ENCODE measurements around the gene CTBP2.

The CTBP2 gene

DNA sequence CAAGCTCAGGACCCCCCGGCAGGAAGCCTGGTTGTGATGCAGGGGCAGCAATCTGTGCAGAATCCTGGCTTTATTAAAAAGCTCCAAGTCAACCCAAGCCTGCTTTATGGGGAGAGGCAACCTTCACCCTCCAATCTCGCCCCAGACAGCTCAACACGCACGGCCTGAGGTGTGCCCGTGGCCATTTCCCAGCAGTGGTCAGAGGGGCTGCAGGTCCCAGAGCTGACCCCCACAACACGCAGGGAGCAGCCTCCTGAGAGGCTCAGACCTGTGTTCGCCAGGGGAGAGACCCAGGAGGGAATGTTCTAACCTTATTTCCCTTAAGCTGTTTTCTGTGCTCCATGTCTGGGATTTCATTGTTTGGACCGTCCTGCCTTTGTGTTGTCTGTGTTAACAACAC, 108.2 kb downstream of the CTBP2 start:
- Histone ChIP-seq H3K9ac (ENCODE audit: low read depth in 1 of 2, low read length in 2 of 2) (no peak overlapping the region), H3K4me3 (ENCODE audit: low read length in 2 of 2) (no peak overlapping the region), H3K27ac (ENCODE audit: low read depth in 2 of 2, low read length in 2 of 2) (no peak overlapping the region)

GRCh38 chr10:125050383-125050782, 110.0 kb downstream of the CTBP2 start:
- no peak overlapping the region for H3K9ac ChIP-seq (ENCODE audit: low read depth in 1 of 2, low read length in 2 of 2)
- H3K27ac ChIP-seq (ENCODE audit: low read depth in 2 of 2, low read length in 2 of 2) = no peak overlapping the region
- H3K4me3 ChIP-seq (ENCODE audit: low read length in 2 of 2) = no peak overlapping the region
- H3K36me3 ChIP-seq (ENCODE audit: control insufficient read depth in 2 of 2, insufficient read depth in 2 of 2, low read length in 2 of 2) = peaks cover 3 to 6% of the 10 kb centered on the region in 2 donors
- peaks cover 14 to 16% of the 10 kb centered on the region in 2 donors for H3K4me1 ChIP-seq (ENCODE audit: control insufficient read depth in 2 of 2, insufficient read depth in 2 of 2, low read length in 2 of 2)
- H3K9me3 ChIP-seq (ENCODE audit: control insufficient read depth in 2 of 2, low read length in 2 of 2) = no peaks in the 10 kb centered on the region
- H3K27me3 ChIP-seq (ENCODE audit: control insufficient read depth in 2 of 2, insufficient read depth in 2 of 2, low read length in 2 of 2) = no peaks in the 10 kb centered on the region

More for the DNA sequence above, 108.2 kb downstream of the CTBP2 start:
- Histone ChIP-seq H3K27me3 (ENCODE audit: control insufficient read depth in 2 of 2, insufficient read depth in 2 of 2, low read length in 2 of 2) (no peaks in the 10 kb centered on the region), H3K4me1 (ENCODE audit: control insufficient read depth in 2 of 2, insufficient read depth in 2 of 2, low read length in 2 of 2) (peaks cover 22 to 24% of the 10 kb centered on the region in 2 donors), H3K9me3 (ENCODE audit: control insufficient read depth in 2 of 2, low read length in 2 of 2) (no peaks in the 10 kb centered on the region), H3K36me3 (ENCODE audit: control insufficient read depth in 2 of 2, insufficient read depth in 2 of 2, low read length in 2 of 2) (peaks cover 3 to 6% of the 10 kb centered on the region in 2 donors)

DNA sequence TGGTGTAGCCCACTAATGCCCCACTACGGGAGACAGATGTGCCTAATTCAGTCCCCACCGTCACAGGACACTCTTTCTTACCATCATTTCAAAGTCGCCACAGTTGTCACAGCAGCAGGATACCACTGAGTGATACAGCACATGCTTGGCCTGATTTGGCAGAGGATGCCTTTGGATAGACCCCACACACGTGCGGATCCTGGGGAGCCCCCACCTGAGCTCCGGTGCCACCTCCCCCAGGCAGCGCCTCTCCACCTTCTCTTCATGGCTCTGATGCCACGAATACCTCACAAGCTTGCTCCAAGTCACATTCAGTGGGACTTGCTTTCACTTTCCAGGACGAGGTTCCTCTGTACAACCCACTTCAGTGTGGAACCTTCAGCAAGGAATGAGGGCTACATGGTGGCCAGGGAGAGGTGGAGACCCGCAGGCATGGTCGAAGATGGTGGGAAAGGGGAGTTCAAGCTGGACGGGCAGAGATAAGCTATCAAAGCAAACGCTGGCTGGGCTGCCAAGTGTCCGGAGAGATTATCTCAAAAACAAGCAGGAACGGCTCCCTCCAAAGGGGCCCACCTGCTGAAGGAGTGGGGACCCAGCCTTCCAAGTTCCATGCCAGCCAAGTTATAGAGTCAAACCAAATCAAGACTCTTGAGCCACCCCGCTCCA, 111.0 kb downstream of the CTBP2 start:
- no peak overlapping the region for H3K27ac ChIP-seq (ENCODE audit: low read depth in 2 of 2, low read length in 2 of 2)
- H3K36me3 ChIP-seq (ENCODE audit: control insufficient read depth in 2 of 2, insufficient read depth in 2 of 2, low read length in 2 of 2) = peaks cover 3 to 6% of the 10 kb centered on the region in 2 donors
- H3K9ac ChIP-seq (ENCODE audit: low read depth in 1 of 2, low read length in 2 of 2) = no peak overlapping the region
- H3K9me3 ChIP-seq (ENCODE audit: control insufficient read depth in 2 of 2, low read length in 2 of 2) = no peaks in the 10 kb centered on the region
- no peak overlapping the region for H3K4me3 ChIP-seq (ENCODE audit: low read length in 2 of 2)
- H3K4me1 ChIP-seq (ENCODE audit: control insufficient read depth in 2 of 2, insufficient read depth in 2 of 2, low read length in 2 of 2) = peaks cover 13 to 16% of the 10 kb centered on the region in 2 donors
- no peaks in the 10 kb centered on the region for H3K27me3 ChIP-seq (ENCODE audit: control insufficient read depth in 2 of 2, insufficient read depth in 2 of 2, low read length in 2 of 2)

DNA sequence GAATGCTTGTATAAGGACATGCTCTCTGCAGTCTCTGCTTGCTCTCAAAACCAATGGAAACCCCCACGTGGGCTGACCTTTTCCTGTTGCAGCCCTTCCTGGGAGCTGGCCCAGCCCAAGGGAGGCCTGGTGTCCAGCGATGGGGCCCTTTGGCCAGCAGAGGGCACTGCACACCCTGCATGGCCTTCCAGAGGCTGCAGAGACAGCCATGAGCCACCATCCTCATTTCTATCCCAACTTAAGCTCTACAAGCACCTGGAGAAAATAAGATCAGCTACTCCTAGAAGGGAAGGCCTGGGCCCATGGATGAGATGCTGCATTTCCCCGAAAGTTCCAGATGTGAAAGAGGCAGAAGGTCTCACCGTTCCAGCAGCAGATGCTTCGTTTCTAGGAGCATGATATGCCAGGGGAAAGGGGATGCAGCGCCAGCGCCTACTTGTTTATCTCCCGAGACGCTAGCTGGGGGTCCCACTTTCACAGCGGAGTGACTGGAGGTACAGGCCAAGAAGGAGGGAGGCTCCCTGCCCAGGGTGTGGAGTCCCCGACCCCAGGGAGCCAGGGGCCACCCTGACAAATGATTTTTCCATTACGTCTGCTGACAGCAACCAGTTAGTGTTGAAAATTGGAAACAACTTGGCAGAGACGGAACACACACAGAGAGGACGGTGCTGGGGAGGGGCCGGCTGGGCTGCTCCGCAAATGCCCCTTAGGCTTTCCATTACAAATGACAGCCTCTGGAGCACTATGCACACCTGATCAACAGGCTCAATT, 112.1 kb downstream of the CTBP2 start:
- Histone ChIP-seq H3K9ac (ENCODE audit: low read depth in 1 of 2, low read length in 2 of 2) (peak overlapping the region in 1 of 2 donors; percentile 9), H3K4me3 (ENCODE audit: low read length in 2 of 2) (no peak overlapping the region), H3K9me3 (ENCODE audit: control insufficient read depth in 2 of 2, low read length in 2 of 2) (no peaks in the 10 kb centered on the region), H3K27me3 (ENCODE audit: control insufficient read depth in 2 of 2, insufficient read depth in 2 of 2, low read length in 2 of 2) (no peaks in the 10 kb centered on the region), H3K36me3 (ENCODE audit: control insufficient read depth in 2 of 2, insufficient read depth in 2 of 2, low read length in 2 of 2) (peaks cover 3 to 6% of the 10 kb centered on the region in 2 donors), H3K4me1 (ENCODE audit: control insufficient read depth in 2 of 2, insufficient read depth in 2 of 2, low read length in 2 of 2) (peaks cover 13 to 16% of the 10 kb centered on the region in 2 donors), H3K27ac (ENCODE audit: low read depth in 2 of 2, low read length in 2 of 2) (no peak overlapping the region)

GRCh38 chr10:125043841-125044658, 116.3 kb downstream of the CTBP2 start:
- no peaks in the 10 kb centered on the region for H3K27me3 ChIP-seq (ENCODE audit: control insufficient read depth in 2 of 2, insufficient read depth in 2 of 2, low read length in 2 of 2)
- H3K27ac ChIP-seq (ENCODE audit: low read depth in 2 of 2, low read length in 2 of 2) = no peak overlapping the region
- H3K4me1 ChIP-seq (ENCODE audit: control insufficient read depth in 2 of 2, insufficient read depth in 2 of 2, low read length in 2 of 2) = peaks cover 14 to 23% of the 10 kb centered on the region in 2 donors

GRCh38 chr10:125041856-125042506, 118.4 kb downstream of the CTBP2 start:
- no peak overlapping the region for H3K27ac ChIP-seq (ENCODE audit: low read depth in 2 of 2, low read length in 2 of 2)
- no peak overlapping the region for H3K4me3 ChIP-seq (ENCODE audit: low read length in 2 of 2)
- H3K9me3 ChIP-seq (ENCODE audit: control insufficient read depth in 2 of 2, low read length in 2 of 2) = no peaks in the 10 kb centered on the region
- peaks cover 0 to 2% of the 10 kb centered on the region in 2 donors for H3K36me3 ChIP-seq (ENCODE audit: control insufficient read depth in 2 of 2, insufficient read depth in 2 of 2, low read length in 2 of 2)
- peaks cover 13 to 26% of the 10 kb centered on the region in 2 donors for H3K4me1 ChIP-seq (ENCODE audit: control insufficient read depth in 2 of 2, insufficient read depth in 2 of 2, low read length in 2 of 2)
- no peaks in the 10 kb centered on the region for H3K27me3 ChIP-seq (ENCODE audit: control insufficient read depth in 2 of 2, insufficient read depth in 2 of 2, low read length in 2 of 2)
- no peak overlapping the region for H3K9ac ChIP-seq (ENCODE audit: low read depth in 1 of 2, low read length in 2 of 2)

More at GRCh38 chr10:125043841-125044658, 116.3 kb downstream of the CTBP2 start:
- Histone ChIP-seq H3K9me3 (ENCODE audit: control insufficient read depth in 2 of 2, low read length in 2 of 2) (no peaks in the 10 kb centered on the region), H3K9ac (ENCODE audit: low read depth in 1 of 2, low read length in 2 of 2) (no peak overlapping the region), H3K36me3 (ENCODE audit: control insufficient read depth in 2 of 2, insufficient read depth in 2 of 2, low read length in 2 of 2) (peaks cover 0 to under 1% of the 10 kb centered on the region in 2 donors), H3K4me3 (ENCODE audit: low read length in 2 of 2) (no peak overlapping the region)

DNA sequence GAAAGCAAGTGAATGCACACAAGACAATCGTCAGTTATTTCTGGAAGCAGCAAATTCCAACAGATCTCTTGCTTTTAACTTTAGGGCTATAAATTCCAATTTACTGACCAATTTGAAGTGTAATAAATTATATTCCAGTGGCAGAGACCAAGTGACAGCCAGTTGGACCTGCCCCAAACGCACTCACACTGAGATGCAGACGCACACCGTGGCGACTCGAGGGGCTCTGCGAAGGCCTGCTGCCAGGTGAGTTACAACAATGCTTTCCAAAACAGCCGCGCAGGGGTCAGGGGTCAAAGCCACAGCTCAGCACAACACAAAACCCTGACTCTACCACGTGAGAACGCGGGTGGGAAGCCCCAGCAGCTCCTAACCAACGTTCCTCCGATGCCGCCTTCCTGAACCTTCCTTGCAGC, 121.0 kb downstream of the CTBP2 start:
- Histone ChIP-seq H3K9ac (ENCODE audit: low read depth in 1 of 2, low read length in 2 of 2) (no peak overlapping the region), H3K27ac (ENCODE audit: low read depth in 2 of 2, low read length in 2 of 2) (no peak overlapping the region)

DNA sequence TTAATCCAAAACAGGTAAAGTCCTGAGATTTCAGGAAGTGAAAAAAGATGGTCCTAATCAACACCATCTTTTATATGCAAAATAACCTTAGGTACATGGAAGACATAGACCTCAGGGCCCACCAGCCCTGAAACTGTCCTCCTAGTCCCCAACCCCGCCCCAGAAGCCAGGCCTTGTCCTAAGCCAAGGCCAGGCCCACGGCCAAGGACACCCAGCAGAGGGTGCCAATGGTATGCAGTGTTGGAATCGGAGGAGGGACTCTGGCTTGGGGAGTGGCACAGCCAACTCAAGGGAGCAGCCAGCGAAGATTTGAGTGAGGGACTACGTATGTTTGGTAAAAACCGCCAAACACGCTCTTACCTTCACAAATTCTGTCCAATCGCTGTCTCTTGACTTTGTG, 121.7 kb downstream of the CTBP2 start:
- H3K9ac ChIP-seq (ENCODE audit: low read depth in 1 of 2, low read length in 2 of 2) = no peak overlapping the region
- H3K27me3 ChIP-seq (ENCODE audit: control insufficient read depth in 2 of 2, insufficient read depth in 2 of 2, low read length in 2 of 2) = no peaks in the 10 kb centered on the region
- peaks cover 5 to 6% of the 10 kb centered on the region in 2 donors for H3K36me3 ChIP-seq (ENCODE audit: control insufficient read depth in 2 of 2, insufficient read depth in 2 of 2, low read length in 2 of 2)
- H3K4me1 ChIP-seq (ENCODE audit: control insufficient read depth in 2 of 2, insufficient read depth in 2 of 2, low read length in 2 of 2) = peaks cover 7 to 14% of the 10 kb centered on the region in 2 donors
- no peaks in the 10 kb centered on the region for H3K9me3 ChIP-seq (ENCODE audit: control insufficient read depth in 2 of 2, low read length in 2 of 2)
- no peak overlapping the region for H3K4me3 ChIP-seq (ENCODE audit: low read length in 2 of 2)
- no peak overlapping the region for H3K27ac ChIP-seq (ENCODE audit: low read depth in 2 of 2, low read length in 2 of 2)

More for the DNA sequence above, 121.0 kb downstream of the CTBP2 start:
- H3K4me3 ChIP-seq (ENCODE audit: low read length in 2 of 2) = no peak overlapping the region
- H3K27me3 ChIP-seq (ENCODE audit: control insufficient read depth in 2 of 2, insufficient read depth in 2 of 2, low read length in 2 of 2) = no peaks in the 10 kb centered on the region
- H3K9me3 ChIP-seq (ENCODE audit: control insufficient read depth in 2 of 2, low read length in 2 of 2) = no peaks in the 10 kb centered on the region
- peaks cover 5 to 6% of the 10 kb centered on the region in 2 donors for H3K36me3 ChIP-seq (ENCODE audit: control insufficient read depth in 2 of 2, insufficient read depth in 2 of 2, low read length in 2 of 2)
- H3K4me1 ChIP-seq (ENCODE audit: control insufficient read depth in 2 of 2, insufficient read depth in 2 of 2, low read length in 2 of 2) = peaks cover 7 to 14% of the 10 kb centered on the region in 2 donors

GRCh38 chr10:125037145-125037877, 123.1 kb downstream of the CTBP2 start:
- H3K9ac ChIP-seq (ENCODE audit: low read depth in 1 of 2, low read length in 2 of 2) = no peak overlapping the region
- no peak overlapping the region for H3K4me3 ChIP-seq (ENCODE audit: low read length in 2 of 2)
- H3K9me3 ChIP-seq (ENCODE audit: control insufficient read depth in 2 of 2, low read length in 2 of 2) = no peaks in the 10 kb centered on the region
- no peak overlapping the region for H3K27ac ChIP-seq (ENCODE audit: low read depth in 2 of 2, low read length in 2 of 2)
- peaks cover 7 to 14% of the 10 kb centered on the region in 2 donors for H3K4me1 ChIP-seq (ENCODE audit: control insufficient read depth in 2 of 2, insufficient read depth in 2 of 2, low read length in 2 of 2)
- H3K36me3 ChIP-seq (ENCODE audit: control insufficient read depth in 2 of 2, insufficient read depth in 2 of 2, low read length in 2 of 2) = peaks cover 6 to 10% of the 10 kb centered on the region in 2 donors
- no peaks in the 10 kb centered on the region for H3K27me3 ChIP-seq (ENCODE audit: control insufficient read depth in 2 of 2, insufficient read depth in 2 of 2, low read length in 2 of 2)

All from mucosa of rectum (tissue), 2 donors.